SJCRH30 (cell line): Measurements from ENCODE around the gene COL6A6. TPM values are rescaled to one million over a fixed set of nuclear protein-coding genes. Genes with fewer than 3 reads are reported as not detected.

Experiments used
- DNase-seq, 2 experiments: peaks; one replicate each; pipeline ENCODE4 v3.0.0-alpha.2; 2015 to 2020
- H3K27ac ChIP-seq: fragments of 250-450 bp; sonication (Bioruptor Pico); 2 replicates; pipeline ENCODE4 v1.5.1; 2020; ENCODE audit warnings: mild to moderate bottlenecking, moderate library complexity
- H3K27me3 ChIP-seq: fragments of 250-450 bp; sonication (Bioruptor Pico); 2 replicates; pipeline ENCODE4 v1.5.1; 2020; ENCODE audit warnings: mild to moderate bottlenecking, moderate library complexity
- H3K36me3 ChIP-seq: fragments of 250-450 bp; sonication (Bioruptor Pico); 2 replicates; pipeline ENCODE4 v1.5.1; 2020; ENCODE audit warnings: mild to moderate bottlenecking, moderate library complexity
- H3K4me1 ChIP-seq: fragments of 250-450 bp; sonication (Bioruptor Pico); 2 replicates; pipeline ENCODE4 v1.5.1; 2020; ENCODE audit warnings: mild to moderate bottlenecking, moderate library complexity
- H3K4me3 ChIP-seq: fragments of 250-450 bp; sonication (Bioruptor Pico); 2 replicates; pipeline ENCODE4 v1.5.1; 2020; ENCODE audit warnings: mild to moderate bottlenecking, moderate library complexity
- H3K9me3 ChIP-seq: fragments of 250-450 bp; sonication (Bioruptor Pico); replicated peaks from 2 replicates; pipeline ENCODE4 v1.5.1; 2020; ENCODE audit warnings: mild to moderate bottlenecking, moderate library complexity
- total RNA-seq: library from RNA; depleted of rRNA; stranded (reverse); fragments of >200 nt; shearing (Covaris generic); gene quantifications from 2 replicates; pipeline ENCODE4 v1.2.3, GENCODE V29; 2014; rRNA removed

COL6A6 gene
- total RNA-seq = 0.06 and 0.08 TPM in 2 replicates

GRCh38 chr3:130516645-130517512, at the start of gene COL6A6:
COL6A6 (plus strand) TSS chr3:130517177; CDS start chr3:130560365, 43,188 bp downstream.
- Histone ChIP-seq H3K27me3 (peaks cover 7% of the 10 kb centered on the region; the same call in 1 of the 2 replicates), H3K9me3 (no peaks in the 10 kb centered on the region), H3K4me3 (no peak within 1 kb of the TSS), H3K4me1 (no peaks in the 10 kb centered on the region), H3K27ac (no peak within 1 kb of the TSS), H3K36me3 (no peaks in the 10 kb centered on the region)
- no peak for DNase-seq

- Histone ChIP-seq H3K4me3 (no peak overlapping the region), H3K9me3 (no peaks in the 10 kb centered on the region), H3K27me3 (no peaks in the 10 kb centered on the region), H3K4me1 (no peaks in the 10 kb centered on the region), H3K36me3 (no peaks in the 10 kb centered on the region), H3K27ac (no peak overlapping the region)
- no peak for DNase-seq
Measured at GRCh38 chr3:130468311-130468710, 48.7 kb upstream of the COL6A6 start.

DNA sequence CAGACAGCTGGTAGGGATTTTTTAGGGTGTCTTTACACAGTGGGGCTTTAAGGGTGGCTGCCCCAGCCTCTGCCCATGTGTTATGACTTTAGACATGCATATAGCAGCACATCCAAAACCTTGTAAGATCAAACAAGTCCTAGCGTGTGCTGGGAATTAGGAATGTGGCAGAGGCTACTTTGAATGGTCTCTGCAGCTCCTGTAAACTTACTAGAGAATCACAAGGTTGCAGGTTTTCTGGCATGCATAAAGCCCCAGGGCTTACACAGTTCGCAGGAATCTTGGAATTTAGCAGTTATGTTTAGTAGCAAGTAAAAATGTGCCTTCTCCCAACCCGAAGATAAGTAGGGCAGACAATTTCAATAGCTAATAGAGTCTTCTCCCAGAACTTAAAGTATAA, 46.9 kb upstream of the COL6A6 start:
- Histone ChIP-seq H3K9me3 (no peaks in the 10 kb centered on the region), H3K27me3 (no peaks in the 10 kb centered on the region), H3K36me3 (no peaks in the 10 kb centered on the region), H3K4me1 (no peaks in the 10 kb centered on the region), H3K27ac (no peak overlapping the region), H3K4me3 (no peak overlapping the region)
- DNase-seq = no peak

- H3K4me3 ChIP-seq = no peak overlapping the region
- H3K9me3 ChIP-seq = no peaks in the 10 kb centered on the region
- no peaks in the 10 kb centered on the region for H3K36me3 ChIP-seq
- H3K27me3 ChIP-seq = no peaks in the 10 kb centered on the region
- no peaks in the 10 kb centered on the region for H3K4me1 ChIP-seq
- H3K27ac ChIP-seq = no peak overlapping the region
- DNase-seq = no peak
Measured at GRCh38 chr3:130473416-130473815, 43.6 kb upstream of the COL6A6 start.

DNA sequence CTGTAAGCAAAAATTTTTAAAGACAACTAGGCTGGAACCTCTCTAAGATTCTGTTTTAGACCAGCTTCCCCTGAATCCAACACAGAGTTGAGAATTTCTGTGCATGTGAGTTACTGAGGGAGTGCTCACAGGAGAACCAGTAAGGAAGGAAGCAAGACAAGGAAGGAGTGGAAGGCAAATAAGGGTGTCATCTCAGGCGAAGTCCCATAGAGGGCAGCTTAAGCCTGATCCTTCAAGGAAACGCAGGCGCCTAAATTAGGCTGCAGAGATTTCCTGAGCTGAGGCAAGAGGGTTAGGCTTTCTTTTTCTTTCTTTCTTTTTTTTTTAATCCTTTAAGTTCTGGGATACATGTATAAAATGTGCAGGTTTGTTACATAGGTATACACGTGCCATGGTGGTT, 36.2 kb upstream of the COL6A6 start:
- peak; percentile 29 to 59 for DNase-seq
- Histone ChIP-seq H3K4me1 (no peaks in the 10 kb centered on the region), H3K36me3 (no peaks in the 10 kb centered on the region)

DNA sequence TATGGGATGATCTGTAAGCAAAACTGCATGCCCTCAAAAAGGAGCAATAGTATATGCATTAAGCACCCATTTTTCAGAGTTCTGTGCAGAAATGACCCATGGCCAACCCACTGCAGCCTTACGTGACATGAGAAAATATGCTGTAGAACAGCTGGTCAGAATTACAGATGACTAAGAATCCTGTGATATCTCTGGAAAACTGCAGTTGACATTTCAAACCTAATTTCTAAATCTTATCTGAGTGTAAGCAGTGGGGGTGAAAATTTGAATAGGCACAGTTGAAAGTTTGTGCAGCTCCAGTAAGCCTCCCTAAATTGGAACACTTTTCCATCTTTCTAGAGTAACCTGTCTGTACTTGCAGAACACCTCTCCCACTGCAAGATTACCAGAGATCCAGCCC, 28.7 kb upstream of the COL6A6 start:
- H3K36me3 ChIP-seq = no peaks in the 10 kb centered on the region
- DNase-seq = no peak
- H3K4me3 ChIP-seq = no peak overlapping the region

More for the DNA sequence above, 36.2 kb upstream of the COL6A6 start:
- Histone ChIP-seq H3K9me3 (no peaks in the 10 kb centered on the region), H3K4me3 (no peak overlapping the region), H3K27me3 (no peaks in the 10 kb centered on the region), H3K27ac (no peak overlapping the region)

GRCh38 chr3:130488769-130489450, 28.1 kb upstream of the COL6A6 start:
- no peaks in the 10 kb centered on the region for H3K36me3 ChIP-seq
- no peaks in the 10 kb centered on the region for H3K9me3 ChIP-seq
- H3K27me3 ChIP-seq = no peaks in the 10 kb centered on the region
- no peak overlapping the region for H3K27ac ChIP-seq
- no peak overlapping the region for H3K4me3 ChIP-seq
- no peak for DNase-seq
- no peaks in the 10 kb centered on the region; the same call in 1 of the 2 replicates for H3K4me1 ChIP-seq

More for the DNA sequence above, 28.7 kb upstream of the COL6A6 start:
- Histone ChIP-seq H3K27ac (no peak overlapping the region), H3K9me3 (no peaks in the 10 kb centered on the region), H3K27me3 (no peaks in the 10 kb centered on the region), H3K4me1 (no peaks in the 10 kb centered on the region; the same call in 1 of the 2 replicates)

DNA sequence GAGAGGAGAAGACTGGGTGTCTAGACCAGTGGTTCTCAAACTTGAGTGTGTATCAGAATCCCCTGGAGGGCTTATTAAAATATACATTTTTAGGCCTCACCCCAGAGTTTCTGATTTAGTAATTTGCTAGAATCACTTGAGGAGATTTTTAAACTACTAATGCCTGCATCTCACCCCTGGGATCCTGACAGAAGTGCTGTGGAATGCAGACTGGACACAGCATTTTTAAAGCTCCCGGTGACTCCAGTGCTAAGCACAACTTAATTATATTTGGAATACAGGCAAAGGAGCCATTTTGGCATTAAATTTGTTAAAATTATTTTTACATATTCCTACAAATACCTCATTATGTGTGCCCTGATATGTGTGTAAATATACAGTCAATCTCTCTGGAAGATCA, 26.7 kb upstream of the COL6A6 start:
- Histone ChIP-seq H3K4me3 (no peak overlapping the region), H3K9me3 (no peaks in the 10 kb centered on the region), H3K27me3 (no peaks in the 10 kb centered on the region), H3K27ac (no peak overlapping the region), H3K36me3 (no peaks in the 10 kb centered on the region), H3K4me1 (no peaks in the 10 kb centered on the region; the same call in 1 of the 2 replicates)
- DNase-seq = no peak

DNA sequence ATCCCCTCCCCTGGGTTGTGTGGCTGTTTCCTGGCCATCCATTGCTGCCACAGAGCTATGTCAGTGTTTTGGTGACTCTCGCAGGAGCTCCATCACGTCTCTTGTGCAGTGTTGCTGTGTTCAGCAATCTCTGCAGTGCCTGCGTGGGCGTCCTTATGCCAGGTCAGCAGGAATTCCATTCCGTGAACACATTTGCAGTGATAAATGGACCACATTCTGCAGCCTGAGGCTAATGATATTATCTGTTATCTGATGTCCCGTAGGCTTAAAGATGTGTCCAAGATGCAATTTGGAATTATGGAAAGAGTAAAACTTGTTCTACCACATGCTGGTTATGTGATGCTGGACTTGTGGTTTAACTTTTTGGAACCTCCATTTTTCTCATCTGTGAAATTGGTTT, 25.5 kb upstream of the COL6A6 start:
- no peak overlapping the region for H3K4me3 ChIP-seq
- no peaks in the 10 kb centered on the region for H3K9me3 ChIP-seq
- DNase-seq = no peak

GRCh38 chr3:130504701-130505100, 12.3 kb upstream of the COL6A6 start:
- Histone ChIP-seq H3K36me3 (no peaks in the 10 kb centered on the region), H3K27me3 (no peaks in the 10 kb centered on the region), H3K4me3 (no peak overlapping the region), H3K27ac (peak overlapping the region; percentile 87), H3K9me3 (no peaks in the 10 kb centered on the region), H3K4me1 (peaks cover 26% of the 10 kb centered on the region)
- peak; percentile 70 to 87 for DNase-seq

More for the DNA sequence above, 25.5 kb upstream of the COL6A6 start:
- H3K27ac ChIP-seq = no peak overlapping the region
- H3K4me1 ChIP-seq = no peaks in the 10 kb centered on the region; the same call in 1 of the 2 replicates
- no peaks in the 10 kb centered on the region for H3K27me3 ChIP-seq
- no peaks in the 10 kb centered on the region for H3K36me3 ChIP-seq

DNA sequence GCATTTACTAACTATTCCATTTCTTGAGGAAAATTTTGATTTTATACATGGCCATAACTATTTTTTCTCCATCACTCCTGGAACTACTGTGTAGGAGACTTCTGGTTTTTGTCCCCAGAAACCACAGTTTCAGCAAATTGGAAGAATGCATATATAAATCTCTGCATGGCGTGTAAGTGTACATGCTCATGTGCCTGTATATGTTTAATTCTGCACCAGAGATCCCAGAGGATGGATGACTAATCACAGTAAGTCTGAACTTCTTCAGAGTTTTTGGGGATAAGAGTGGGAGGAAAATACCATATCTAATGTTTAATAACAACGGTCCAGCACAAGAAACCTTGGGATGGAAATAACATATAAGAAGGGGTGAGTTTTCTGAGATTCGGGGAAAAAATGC, 10.9 kb upstream of the COL6A6 start:
- peak overlapping the region; percentile 87 for H3K27ac ChIP-seq
- H3K36me3 ChIP-seq = no peaks in the 10 kb centered on the region
- H3K9me3 ChIP-seq = no peaks in the 10 kb centered on the region
- no peaks in the 10 kb centered on the region for H3K27me3 ChIP-seq
- no peak for DNase-seq
- peaks cover 26% of the 10 kb centered on the region for H3K4me1 ChIP-seq
- H3K4me3 ChIP-seq = no peak overlapping the region

- no peaks in the 10 kb centered on the region for H3K36me3 ChIP-seq
- no peak overlapping the region for H3K27ac ChIP-seq
- no peak for DNase-seq
- no peaks in the 10 kb centered on the region for H3K9me3 ChIP-seq
- peaks cover 26% of the 10 kb centered on the region for H3K4me1 ChIP-seq
- no peaks in the 10 kb centered on the region for H3K27me3 ChIP-seq
- H3K4me3 ChIP-seq = no peak overlapping the region
Measured at GRCh38 chr3:130507746-130508145, 9.2 kb upstream of the COL6A6 start.

DNA sequence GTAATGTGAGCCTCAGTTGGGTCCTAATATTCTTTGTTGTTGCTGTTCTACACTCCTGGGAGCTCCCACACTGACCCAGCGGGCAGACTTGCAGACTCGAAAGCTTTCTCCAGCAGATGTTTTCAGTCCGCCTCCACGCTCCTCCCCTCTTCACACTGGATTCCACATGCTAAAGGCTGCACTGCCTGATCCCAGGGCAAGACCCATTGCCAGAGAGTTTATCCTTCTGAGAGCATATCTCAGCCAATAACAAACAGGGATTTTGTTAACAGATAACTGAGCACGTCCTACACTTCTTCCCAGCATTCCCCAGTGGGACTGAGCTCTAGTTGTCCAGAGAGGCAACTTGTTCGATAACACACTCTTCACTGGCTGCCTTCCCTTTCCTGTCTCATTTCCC, 8.0 kb upstream of the COL6A6 start:
- Histone ChIP-seq H3K27ac (no peak overlapping the region), H3K4me1 (peaks cover 22% of the 10 kb centered on the region), H3K9me3 (no peaks in the 10 kb centered on the region), H3K4me3 (no peak overlapping the region), H3K27me3 (no peaks in the 10 kb centered on the region), H3K36me3 (no peaks in the 10 kb centered on the region)
- no peak for DNase-seq

- no peaks in the 10 kb centered on the region for H3K9me3 ChIP-seq
- H3K4me3 ChIP-seq = no peak overlapping the region
- no peaks in the 10 kb centered on the region for H3K4me1 ChIP-seq
- no peaks in the 10 kb centered on the region for H3K36me3 ChIP-seq
- peaks cover 6% of the 10 kb centered on the region; the same call in 1 of the 2 replicates for H3K27me3 ChIP-seq
- H3K27ac ChIP-seq = no peak overlapping the region
- no peak for DNase-seq
Measured at GRCh38 chr3:130514681-130515080, 2.3 kb upstream of the COL6A6 start.

DNA sequence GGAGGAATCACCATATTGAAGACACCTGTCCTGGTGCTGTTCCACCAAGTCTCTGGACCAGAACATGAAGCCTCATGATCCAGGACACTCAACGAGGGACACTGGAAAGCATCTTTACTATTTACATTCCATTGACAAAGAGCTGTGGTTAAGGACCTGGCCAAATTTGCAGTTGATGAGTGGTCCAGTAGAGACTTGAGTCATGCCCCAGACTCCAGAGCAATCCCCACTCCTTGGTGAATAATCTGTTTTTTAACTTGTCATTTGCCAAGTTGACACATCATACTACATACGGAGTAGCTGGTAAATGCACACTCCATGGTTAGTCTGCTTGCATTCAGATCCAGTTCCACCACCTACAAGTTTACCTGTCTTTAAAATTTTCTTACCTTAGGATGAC, 1.2 kb upstream of the COL6A6 start:
- Histone ChIP-seq H3K27me3 (peaks cover 7% of the 10 kb centered on the region; the same call in 1 of the 2 replicates), H3K27ac (no peak overlapping the region), H3K4me1 (no peaks in the 10 kb centered on the region), H3K9me3 (no peaks in the 10 kb centered on the region), H3K4me3 (no peak overlapping the region), H3K36me3 (no peaks in the 10 kb centered on the region)
- no peak for DNase-seq
